Measurements from ENCODE around the gene LDLRAD4.

LDLRAD4 gene

DNA sequence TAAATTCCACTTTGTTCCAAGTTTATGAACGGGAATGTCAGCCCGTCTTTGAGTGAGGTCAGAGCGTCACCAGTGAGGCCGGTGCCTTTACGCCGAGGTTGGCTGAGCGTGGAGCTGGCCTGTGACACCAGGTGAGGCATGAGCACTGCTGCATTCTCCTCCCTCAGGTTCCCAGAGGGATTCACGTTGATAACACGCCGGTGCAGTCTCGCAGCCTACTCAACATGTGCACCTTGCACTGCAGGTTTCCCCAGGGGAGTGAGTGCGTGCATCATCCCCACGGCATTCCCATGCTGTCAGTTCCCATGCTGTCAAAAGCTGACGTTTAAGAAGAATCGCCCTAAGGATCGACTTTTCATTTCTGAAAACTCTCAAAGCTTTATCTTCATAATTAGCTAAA is 213.3 kb downstream of the LDLRAD4 start:
- FAIRE-seq (no peak), DNase-seq (ENCODE audit: insufficient read length, low spot score) (no peak)
- TF ChIP-seq POLR2A (IDR thresholded peaks at IDR 0.05; ENCODE audit: low read depth, low read length) (no peak), POLR2AphosphoS5 (IDR thresholded peaks at IDR 0.05; ENCODE audit: low read depth, low read length) (no peak), PAX5 (IDR thresholded peaks at IDR 0.05; ENCODE audit: insufficient read depth, low read length, severe bottlenecking) (no peak)

DNA sequence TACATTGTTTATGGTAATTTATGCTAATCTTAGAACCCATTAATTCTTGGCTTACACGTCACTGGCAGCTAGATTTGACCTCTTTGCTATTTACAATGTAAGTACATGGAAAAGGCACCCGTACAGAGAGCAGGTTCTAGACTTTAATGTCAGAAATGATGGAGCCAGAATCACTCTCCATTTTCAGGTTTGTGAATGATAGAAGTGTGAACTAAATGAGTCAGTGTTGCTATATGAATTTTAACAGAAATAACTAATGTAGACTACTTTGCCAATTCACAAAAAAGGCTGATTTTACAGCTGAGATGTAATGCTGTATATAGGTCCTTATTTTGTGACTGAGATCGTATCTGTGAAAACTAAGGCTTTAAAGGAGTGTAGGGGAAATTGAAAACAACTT is 214.6 kb downstream of the LDLRAD4 start:
- TF ChIP-seq POLR2AphosphoS5 (IDR thresholded peaks at IDR 0.05; ENCODE audit: low read depth, low read length) (no peak), SPI1 (IDR thresholded peaks at IDR 0.05; ENCODE audit: low read depth, low read length) (no peak), POU2F2 (IDR thresholded peaks at IDR 0.05; ENCODE audit: low read depth, low read length) (no peak)
- FAIRE-seq (no peak), DNase-seq (ENCODE audit: insufficient read length, low spot score) (no peak)

DNA sequence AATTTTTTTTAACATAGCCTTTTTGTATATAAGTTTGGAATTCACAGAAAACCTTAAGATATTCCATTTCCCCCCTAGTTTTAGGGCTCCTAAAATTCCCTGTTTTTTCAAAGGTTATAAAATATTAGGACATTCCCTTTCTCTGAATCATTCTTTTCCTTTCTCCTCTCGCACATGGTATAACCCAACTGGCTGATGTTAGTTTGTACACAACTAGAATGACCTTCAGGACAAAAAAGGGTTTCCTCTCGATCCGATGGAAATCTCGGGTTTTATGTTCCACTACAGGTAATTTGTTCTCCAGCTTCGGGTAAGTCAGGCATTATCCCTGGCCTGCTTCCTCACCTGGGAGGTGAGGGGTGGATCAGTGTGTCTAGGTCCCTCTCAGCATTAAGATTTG is 215.1 kb downstream of the LDLRAD4 start:
- DNase-seq (ENCODE audit: insufficient read length, low spot score) (no peak), FAIRE-seq (no peak)
- TF ChIP-seq POLR2AphosphoS5 (IDR thresholded peaks at IDR 0.05; ENCODE audit: low read depth, low read length), result no peak

DNA sequence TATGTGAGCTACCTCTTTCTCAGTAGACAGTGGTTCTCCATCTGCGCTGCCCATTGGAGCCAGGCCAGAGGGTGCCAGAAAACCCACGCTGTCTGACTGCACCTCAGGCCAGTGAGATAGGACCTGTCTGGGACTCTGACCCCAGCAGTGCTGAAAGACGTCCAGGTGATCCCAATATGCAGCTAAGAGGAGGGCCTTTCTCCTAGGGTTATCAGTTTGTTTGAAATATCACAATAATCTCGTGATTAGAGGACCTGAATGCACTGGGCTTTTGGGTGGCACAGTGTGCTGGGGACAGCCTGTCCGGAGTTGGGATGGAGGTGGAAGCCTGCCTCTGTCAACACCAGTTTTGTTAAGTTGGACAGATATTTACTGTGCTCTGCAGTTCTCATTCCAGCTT is 216.3 kb downstream of the LDLRAD4 start:
- DNase-seq (ENCODE audit: insufficient read length, low spot score) (no peak), FAIRE-seq (no peak)
- no peak for TF ChIP-seq PAX5 (IDR thresholded peaks at IDR 0.05; ENCODE audit: insufficient read depth, low read length, severe bottlenecking)
- no peak for TF ChIP-seq SPI1 (IDR thresholded peaks at IDR 0.05; ENCODE audit: low read depth, low read length)
- no peak for TF ChIP-seq TAF1 (IDR thresholded peaks at IDR 0.05; ENCODE audit: low read depth, low read length)
- no peak for TF ChIP-seq POU2F2 (IDR thresholded peaks at IDR 0.05; ENCODE audit: low read depth, low read length)
- TF ChIP-seq POLR2AphosphoS5 (IDR thresholded peaks at IDR 0.05; ENCODE audit: low read depth, low read length), result no peak
- no peak for TF ChIP-seq POLR2A (IDR thresholded peaks at IDR 0.05; ENCODE audit: low read depth, low read length)

DNA sequence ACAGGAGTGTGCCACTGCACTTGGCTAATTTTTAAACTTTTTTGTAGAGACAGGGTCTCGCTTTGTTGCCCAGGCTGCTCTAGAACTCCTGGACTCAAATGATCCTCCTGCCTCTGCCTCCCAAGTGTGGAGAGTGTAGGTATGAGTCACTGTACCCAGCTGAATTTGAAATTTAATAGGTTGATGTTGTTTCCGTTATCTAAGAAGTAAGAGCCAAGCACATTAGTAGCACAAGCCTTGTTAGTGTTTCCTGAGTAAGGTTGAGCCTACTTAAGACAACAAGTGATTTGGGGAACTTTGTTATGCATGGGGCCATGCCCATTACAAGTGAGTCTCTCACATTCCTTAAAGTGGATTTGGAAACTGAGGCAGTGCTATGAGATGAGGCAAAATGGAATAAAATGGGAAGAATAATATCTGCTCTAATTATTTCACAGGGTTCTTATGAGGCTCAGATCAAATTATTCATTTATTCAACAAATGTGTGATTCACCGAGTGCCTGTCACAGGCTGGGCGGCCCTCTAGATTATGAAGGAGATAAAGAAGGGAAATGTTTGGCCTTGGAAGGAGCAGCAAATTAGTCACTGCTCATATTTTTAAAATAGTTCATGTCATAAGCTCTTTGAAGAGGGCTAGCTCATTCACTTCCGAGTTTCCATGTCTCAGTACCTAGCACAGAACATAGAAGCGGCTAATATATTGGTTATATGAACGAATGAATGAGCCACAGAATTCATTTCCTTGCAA is 217.2 kb downstream of the LDLRAD4 start:
- DNase-seq (ENCODE audit: insufficient read length, low spot score) (no peak), FAIRE-seq (no peak)
- TF ChIP-seq POLR2AphosphoS5 (IDR thresholded peaks at IDR 0.05; ENCODE audit: low read depth, low read length), result no peak
- TF ChIP-seq TAF1 (IDR thresholded peaks at IDR 0.05; ENCODE audit: low read depth, low read length), result no peak
- no peak for TF ChIP-seq SPI1 (IDR thresholded peaks at IDR 0.05; ENCODE audit: low read depth, low read length)

DNA sequence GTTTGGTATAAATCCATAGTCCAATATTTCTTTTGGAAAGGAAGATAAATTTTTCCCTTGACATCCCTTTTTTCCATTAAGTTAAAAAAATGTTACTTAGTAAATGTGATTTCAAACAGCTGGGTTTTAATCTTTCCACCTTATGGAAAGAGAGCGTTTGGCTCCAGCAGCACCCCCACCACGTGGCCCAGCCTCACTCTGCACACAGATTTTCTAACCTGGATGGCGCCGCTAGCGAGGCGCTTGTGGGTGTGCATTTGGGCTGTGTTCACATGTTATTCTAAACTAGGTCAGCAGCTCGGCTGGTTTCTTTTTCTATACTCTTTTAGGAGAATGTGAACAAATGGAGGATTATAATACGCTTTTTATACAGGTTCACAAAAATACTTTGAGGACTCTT is 218.0 kb downstream of the LDLRAD4 start:
- no peak for FAIRE-seq
- no peak for DNase-seq (ENCODE audit: insufficient read length, low spot score)
- no peak for TF ChIP-seq SPI1 (IDR thresholded peaks at IDR 0.05; ENCODE audit: low read depth, low read length)
- TF ChIP-seq POLR2AphosphoS5 (IDR thresholded peaks at IDR 0.05; ENCODE audit: low read depth, low read length), result no peak
- TF ChIP-seq TAF1 (IDR thresholded peaks at IDR 0.05; ENCODE audit: low read depth, low read length), result no peak
- TF ChIP-seq PAX5 (IDR thresholded peaks at IDR 0.05; ENCODE audit: insufficient read depth, low read length, severe bottlenecking), result no peak

DNA sequence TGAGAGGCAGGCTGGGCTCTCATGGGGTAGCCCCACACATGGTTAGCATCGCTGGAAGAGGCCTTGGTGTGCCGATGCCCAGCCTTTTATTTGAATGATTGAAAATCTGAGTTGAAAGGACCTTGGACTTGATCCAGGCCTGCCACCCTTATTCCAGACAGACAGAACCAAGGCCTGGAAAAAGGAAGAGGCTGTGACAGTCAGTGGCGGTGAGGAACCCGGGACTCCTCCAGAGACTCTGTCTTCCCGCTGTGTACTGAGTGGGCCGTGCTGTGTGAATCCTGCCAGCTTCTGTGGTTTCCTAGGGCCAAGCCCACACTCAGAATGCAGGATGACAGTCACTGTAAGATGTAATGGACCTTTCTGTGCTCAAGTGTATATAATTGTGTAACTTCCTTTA is 218.5 kb downstream of the LDLRAD4 start:
- DNase-seq (ENCODE audit: insufficient read length, low spot score) (no peak), FAIRE-seq (no peak)
- TF ChIP-seq PAX5 (IDR thresholded peaks at IDR 0.05; ENCODE audit: insufficient read depth, low read length, severe bottlenecking) (no peak), TAF1 (IDR thresholded peaks at IDR 0.05; ENCODE audit: low read depth, low read length) (no peak), POU2F2 (IDR thresholded peaks at IDR 0.05; ENCODE audit: low read depth, low read length) (no peak), POLR2A (IDR thresholded peaks at IDR 0.05; ENCODE audit: low read depth, low read length) (no peak), SPI1 (IDR thresholded peaks at IDR 0.05; ENCODE audit: low read depth, low read length) (no peak), POLR2AphosphoS5 (IDR thresholded peaks at IDR 0.05; ENCODE audit: low read depth, low read length) (no peak)

DNA sequence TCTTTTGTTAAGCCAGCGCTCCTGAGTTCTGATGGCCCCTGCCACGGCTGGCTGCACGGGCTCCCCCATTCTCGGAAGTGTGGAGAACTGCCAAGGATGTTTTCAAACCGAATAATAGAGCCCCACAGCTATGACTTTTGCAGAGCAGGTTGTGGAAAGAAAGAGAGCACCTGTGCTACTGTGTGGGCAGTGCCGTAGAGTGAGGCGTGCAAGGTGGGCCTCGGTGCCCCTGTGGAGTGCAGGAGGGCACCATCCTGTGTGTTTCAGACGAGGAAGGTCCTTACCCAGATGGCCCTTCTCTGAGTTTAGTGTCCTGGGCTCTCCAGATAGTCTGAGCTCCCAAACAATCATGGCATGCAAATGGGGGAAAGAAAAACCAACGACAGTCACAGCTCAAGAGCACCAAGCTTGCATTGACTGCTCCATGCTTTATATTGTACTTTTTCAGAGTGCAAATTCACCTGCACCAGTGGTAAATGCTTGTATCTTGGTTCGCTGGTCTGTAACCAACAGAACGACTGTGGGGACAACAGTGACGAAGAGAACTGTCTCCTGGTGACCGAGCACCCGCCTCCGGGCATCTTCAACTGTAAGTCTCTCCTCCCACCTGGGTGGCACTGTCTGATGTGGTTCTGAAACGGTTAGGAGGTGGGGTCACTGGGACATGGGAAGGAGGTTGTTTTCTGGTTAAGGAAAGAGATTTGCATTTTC is 219.4 kb downstream of the LDLRAD4 start:
- TF ChIP-seq SPI1 (IDR thresholded peaks at IDR 0.05; ENCODE audit: low read depth, low read length), result no peak
- no peak for TF ChIP-seq POLR2A (IDR thresholded peaks at IDR 0.05; ENCODE audit: low read depth, low read length)
- TF ChIP-seq POU2F2 (IDR thresholded peaks at IDR 0.05; ENCODE audit: low read depth, low read length), result no peak
- TF ChIP-seq TAF1 (IDR thresholded peaks at IDR 0.05; ENCODE audit: low read depth, low read length), result no peak
- TF ChIP-seq PAX5 (IDR thresholded peaks at IDR 0.05; ENCODE audit: insufficient read depth, low read length, severe bottlenecking), result no peak
- TF ChIP-seq POLR2AphosphoS5 (IDR thresholded peaks at IDR 0.05; ENCODE audit: low read depth, low read length), result no peak
- no peak for DNase-seq (ENCODE audit: insufficient read length, low spot score)
- FAIRE-seq, result no peak

DNA sequence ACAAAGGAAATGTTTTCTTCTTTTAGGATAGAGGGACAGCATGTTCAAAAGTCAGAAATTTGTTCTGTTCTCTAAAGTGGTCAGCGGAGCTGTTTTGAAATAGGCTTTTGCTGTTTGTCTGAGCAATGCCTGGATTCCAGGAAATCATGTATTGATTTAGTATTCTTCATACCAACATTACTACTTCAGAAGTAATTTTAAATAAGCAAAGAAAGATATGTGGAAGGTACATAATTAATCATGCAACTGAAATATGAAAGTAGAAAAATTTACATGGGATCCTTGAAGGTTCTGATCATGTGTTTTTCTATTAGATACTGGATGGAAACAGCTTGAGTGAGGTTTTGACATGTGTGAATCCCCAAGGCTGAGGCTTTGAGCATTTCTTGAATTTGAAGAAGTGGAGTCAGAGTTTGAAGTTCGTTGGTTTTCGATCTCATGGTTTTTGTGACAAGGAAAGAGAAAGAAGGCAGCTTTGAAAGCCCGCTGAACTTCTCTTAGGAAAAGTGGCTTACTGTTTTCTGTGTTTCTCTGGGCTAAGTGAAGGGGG is 220.0 kb downstream of the LDLRAD4 start:
- TF ChIP-seq POLR2A (IDR thresholded peaks at IDR 0.05; ENCODE audit: low read depth, low read length) (no peak), PAX5 (IDR thresholded peaks at IDR 0.05; ENCODE audit: insufficient read depth, low read length, severe bottlenecking) (no peak), SPI1 (IDR thresholded peaks at IDR 0.05; ENCODE audit: low read depth, low read length) (no peak), TAF1 (IDR thresholded peaks at IDR 0.05; ENCODE audit: low read depth, low read length) (no peak), POU2F2 (IDR thresholded peaks at IDR 0.05; ENCODE audit: low read depth, low read length) (no peak), POLR2AphosphoS5 (IDR thresholded peaks at IDR 0.05; ENCODE audit: low read depth, low read length) (no peak)
- no peak for DNase-seq (ENCODE audit: insufficient read length, low spot score)
- FAIRE-seq, result no peak

DNA sequence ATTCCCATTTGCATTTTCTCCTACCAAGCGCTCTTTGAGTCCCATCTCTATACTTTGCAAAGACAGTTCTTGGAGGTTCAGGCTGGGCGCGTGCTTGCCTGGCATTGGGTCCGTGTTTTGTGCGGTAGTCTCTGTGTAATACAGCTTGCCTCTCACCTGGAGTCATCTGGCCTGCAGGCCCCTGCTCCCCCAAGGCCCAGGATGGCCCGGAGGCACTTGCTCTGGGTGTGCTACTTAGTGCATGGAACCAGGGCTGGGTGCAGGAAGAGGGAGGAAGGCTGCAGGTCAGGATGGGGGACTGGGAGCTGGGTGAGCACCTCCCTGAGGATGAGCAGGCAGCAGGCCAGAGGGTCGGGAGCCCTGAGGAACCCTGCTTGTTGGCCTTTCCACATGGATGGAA is 220.9 kb downstream of the LDLRAD4 start:
- FAIRE-seq (no peak), DNase-seq (ENCODE audit: insufficient read length, low spot score) (no peak)
- no peak for TF ChIP-seq TAF1 (IDR thresholded peaks at IDR 0.05; ENCODE audit: low read depth, low read length)
- no peak for TF ChIP-seq POLR2A (IDR thresholded peaks at IDR 0.05; ENCODE audit: low read depth, low read length)
- TF ChIP-seq SPI1 (IDR thresholded peaks at IDR 0.05; ENCODE audit: low read depth, low read length), result no peak
- TF ChIP-seq POLR2AphosphoS5 (IDR thresholded peaks at IDR 0.05; ENCODE audit: low read depth, low read length), result no peak
- no peak for TF ChIP-seq PAX5 (IDR thresholded peaks at IDR 0.05; ENCODE audit: insufficient read depth, low read length, severe bottlenecking)
- no peak for TF ChIP-seq POU2F2 (IDR thresholded peaks at IDR 0.05; ENCODE audit: low read depth, low read length)

All from GM12891 (cell line).